CD1c-positive myeloid dendritic cell (primary cell): ENCODE measurements around the gene STAT3.
"Not testable (repeated sequence)": the region's sequence is repeated elsewhere in the genome, so short reads cannot be mapped to it uniquely, and the experiment has no call there.

Source experiments
- DNase-seq: peaks from one replicate; pipeline ENCODE4 v3.0.0-alpha.2; 2016; ENCODE audit errors: extremely low spot score

Gene STAT3

DNA sequence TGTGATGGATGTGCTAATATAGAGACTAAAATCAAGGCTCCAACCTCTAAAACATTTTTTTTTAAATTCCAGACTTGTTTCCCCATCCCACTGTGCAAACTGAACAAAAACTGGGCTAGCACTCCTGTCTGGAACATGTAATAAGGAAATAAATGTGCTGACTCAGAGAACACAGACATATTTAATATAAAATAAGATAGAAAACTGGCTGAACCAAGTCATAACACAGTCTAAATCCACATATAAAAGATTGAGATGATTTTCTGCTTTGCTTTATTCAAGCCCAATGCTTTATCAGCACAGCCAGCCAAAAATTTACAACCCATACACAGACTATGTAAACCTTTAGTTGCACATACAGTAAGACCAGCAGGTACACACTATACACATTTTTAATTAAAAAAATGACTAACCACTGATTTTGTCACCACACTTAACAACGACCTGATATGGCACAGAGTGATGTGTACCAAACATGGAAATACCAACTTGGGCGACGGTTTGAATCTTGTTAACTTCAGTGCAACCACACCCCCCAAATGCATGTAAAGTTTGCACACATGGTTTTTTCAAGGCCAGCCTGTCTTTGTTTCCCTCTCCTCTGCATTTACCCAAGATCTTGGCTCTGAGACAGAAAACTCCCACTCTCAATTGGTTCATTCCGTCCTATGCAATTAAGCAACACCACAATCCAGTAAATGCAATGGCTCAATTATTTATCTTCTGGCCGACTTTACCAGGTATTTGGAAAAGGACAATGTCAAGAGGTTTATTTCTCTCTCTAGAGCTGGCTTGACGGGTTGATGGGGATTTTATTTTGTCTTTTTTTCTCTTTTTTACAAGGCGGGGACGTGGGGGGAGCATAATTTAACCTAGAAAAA is 1.2 kb downstream of the STAT3 start:
- peak; percentile 77 for DNase-seq

DNA sequence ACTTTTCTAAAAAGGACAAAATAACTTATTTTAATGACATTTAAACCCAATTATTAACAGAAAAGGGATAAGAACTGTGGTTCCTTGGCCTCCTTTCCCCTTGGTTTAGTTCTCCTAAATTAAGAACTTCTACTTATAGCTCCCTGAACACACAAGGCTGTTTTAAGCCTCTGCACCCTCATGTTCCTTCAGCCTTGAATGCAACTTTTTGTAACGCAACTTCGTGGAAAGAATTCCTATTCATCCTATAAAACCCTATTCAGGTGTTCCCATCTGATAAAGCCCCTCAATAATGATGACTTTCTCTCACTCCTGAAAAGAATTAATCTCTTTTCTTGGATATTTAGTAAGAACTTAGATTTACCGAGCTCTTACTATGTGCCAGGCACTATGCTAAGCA is 6.3 kb downstream of the STAT3 start:
- no peak for DNase-seq

DNA sequence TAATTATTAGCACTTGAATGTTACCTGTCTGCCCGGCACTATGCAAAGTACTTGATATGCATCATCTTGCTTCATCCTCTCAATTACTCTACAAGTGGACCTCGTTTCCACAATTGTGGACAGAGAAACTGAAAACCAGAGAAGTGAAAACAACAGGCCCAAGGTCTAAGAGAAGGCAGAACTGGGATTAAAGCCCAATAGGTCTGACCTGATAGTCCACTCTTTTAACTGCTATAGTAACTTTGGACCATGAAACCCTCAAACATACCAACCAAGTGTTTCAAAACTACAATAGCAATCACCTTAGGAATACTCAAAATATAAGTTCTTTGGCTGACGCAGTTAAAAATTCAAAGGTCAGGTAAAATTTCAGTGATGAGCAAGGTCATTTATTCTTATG is 7.3 kb downstream of the STAT3 start:
- DNase-seq = no peak

GRCh38 chr17:42378959-42379594 is 9.2 kb downstream of the STAT3 start:
- DNase-seq = peak; percentile 43

DNA sequence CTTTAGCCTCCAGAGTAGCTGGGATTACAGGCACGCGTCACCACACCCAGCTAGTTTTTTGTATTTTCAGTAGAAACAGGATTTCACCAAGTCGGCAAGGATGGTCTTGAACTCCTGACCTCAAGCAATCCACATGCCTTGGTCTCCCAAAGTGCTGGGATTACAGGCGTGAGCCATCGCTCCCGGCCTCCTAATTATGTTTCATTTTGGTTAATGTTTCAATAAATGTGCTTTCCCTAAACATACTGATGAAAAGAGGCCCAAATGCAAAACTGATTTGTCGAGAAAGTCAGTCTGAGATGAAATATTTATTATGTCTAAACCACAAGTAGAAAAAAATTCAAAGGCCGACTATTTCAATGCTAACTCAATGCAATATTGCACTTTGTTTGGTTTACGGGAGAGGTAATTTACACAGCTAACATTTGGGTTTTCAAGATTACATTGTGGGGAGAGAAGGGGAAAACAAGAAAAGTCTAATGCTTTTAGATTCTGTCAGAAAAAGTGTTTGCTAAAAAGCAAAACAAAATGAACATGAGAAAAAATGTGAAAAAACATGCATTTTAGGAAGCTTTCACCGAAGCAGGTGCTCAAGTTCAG is 9.8 kb downstream of the STAT3 start:
- no peak for DNase-seq

DNA sequence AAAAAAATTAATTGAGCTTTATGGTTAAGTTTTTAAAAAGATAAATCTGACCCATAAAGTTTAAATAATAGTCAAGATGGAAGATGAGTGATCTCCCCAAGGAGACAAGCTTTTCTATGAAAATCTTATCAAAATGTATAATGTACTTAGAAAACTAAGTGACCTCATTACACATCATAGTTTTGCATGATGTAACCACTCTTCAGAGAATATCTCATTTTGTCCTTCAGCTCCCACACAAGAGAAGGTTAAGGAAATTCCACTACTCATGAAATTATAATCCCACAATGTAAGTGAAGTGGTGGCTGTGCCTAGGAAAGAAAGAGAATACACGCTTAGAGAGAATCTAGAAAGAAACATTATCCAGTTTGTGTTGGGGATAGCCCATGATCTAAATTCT is 14.3 kb downstream of the STAT3 start:
- no peak for DNase-seq

- DNase-seq = no peak
These were observed 16.1 kb downstream of the STAT3 start for GRCh38 chr17:42372142-42372541.

- peak; percentile 37 for DNase-seq
These were observed 19.3 kb downstream of the STAT3 start for GRCh38 chr17:42368797-42369561.

DNA sequence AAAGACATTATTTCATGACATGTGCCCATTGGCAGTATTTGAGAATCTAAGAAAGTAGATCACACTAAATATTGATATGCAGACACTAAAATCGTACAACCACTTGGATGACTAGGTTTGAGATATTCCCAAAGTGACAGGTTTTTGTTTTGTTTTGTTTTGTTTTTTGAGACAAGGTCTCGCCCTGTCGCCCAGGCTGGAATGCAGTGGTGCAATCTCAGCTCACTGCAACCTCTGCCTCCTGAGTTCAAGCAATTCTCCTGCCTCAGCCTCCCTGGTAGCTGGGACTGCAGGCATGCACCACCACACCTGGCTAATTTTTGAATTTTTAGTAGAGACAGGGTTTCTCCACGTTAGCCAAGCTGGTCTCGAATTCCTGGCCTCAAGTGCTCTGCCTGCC is 19.9 kb downstream of the STAT3 start:
- not testable (repeated sequence) for DNase-seq

DNA sequence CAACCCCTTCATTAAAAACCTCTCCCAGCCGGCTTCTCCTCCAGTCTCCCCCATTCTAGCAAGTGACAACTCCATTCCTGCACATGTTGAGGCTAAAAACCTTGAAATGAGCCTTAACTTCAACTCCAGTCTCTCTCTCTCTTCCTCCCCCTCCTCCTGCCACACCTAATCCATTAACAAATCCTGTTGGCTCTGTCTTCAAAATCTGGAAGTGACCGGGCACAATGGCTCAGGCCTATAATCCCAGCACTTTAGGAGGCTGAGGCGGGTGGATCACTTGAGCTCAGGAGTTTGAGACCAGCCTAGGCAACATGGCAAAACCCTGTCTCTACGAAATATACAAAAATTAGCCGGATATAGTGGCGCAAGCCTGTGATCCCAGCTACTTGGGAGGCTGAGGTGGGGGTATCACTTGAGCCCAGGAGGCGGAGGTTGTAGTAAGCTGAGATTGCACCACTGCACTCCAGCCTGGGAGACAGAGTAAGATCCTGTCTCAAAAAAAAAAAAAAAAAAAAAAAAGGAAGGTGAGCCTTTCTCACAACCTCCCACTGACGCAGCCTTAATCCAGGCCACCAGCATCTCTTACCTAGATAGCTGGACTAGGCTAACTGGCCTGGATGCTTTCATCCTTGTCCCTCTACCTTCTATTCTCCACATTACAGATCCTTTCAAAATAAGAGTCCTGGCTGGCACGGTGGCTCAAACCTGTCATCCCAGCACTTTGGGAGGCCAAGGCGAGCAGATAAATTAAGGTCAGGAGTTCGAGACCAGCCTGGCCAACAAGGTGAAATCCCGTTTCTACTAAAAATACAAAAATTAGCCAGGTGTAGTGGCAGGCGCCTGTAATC is 21.8 kb downstream of the STAT3 start:
- peak; percentile 38 for DNase-seq

- peak; percentile 28 for DNase-seq
These were observed 23.1 kb downstream of the STAT3 start for GRCh38 chr17:42365136-42365535.

DNA sequence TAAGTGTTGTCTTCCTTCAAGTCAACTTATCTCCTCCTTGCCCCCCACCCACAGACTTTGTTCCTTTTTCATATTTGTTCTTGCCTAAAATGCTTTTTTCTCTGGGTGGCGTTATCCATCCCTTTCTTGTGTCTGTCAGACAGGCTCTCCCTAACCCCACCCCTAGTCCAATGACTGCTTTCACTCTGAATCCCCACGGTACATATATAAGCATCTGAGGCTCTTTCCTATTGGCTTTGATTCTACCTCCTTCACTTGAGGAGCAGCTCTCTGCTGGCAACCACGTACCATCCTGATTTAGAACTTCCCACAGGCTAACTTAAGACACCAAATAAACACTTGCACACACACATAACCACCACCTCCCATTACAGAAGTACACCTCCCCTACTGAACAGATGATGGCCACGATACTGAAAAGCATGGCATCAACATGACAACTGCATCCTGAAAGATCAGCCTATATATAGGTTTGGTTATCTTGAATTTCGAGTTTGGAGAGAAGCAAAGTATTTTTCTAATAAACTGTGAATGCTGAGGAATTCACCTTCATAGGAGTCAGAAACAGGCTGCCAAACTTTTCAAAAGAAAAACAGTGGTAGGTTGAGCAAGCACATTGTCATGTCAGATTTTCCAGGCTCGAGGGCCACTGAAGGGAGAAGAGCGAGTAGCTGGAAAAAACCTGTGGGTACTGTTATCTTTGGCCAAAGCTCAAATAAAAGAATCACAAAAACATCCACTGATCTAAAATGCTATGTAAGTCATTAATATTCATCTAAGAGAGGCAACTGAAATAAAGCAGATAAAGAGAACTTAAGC is 24.3 kb downstream of the STAT3 start:
- DNase-seq = no peak

- DNase-seq = no peak
These were observed 25.0 kb downstream of the STAT3 start for GRCh38 chr17:42363231-42363630.

DNA sequence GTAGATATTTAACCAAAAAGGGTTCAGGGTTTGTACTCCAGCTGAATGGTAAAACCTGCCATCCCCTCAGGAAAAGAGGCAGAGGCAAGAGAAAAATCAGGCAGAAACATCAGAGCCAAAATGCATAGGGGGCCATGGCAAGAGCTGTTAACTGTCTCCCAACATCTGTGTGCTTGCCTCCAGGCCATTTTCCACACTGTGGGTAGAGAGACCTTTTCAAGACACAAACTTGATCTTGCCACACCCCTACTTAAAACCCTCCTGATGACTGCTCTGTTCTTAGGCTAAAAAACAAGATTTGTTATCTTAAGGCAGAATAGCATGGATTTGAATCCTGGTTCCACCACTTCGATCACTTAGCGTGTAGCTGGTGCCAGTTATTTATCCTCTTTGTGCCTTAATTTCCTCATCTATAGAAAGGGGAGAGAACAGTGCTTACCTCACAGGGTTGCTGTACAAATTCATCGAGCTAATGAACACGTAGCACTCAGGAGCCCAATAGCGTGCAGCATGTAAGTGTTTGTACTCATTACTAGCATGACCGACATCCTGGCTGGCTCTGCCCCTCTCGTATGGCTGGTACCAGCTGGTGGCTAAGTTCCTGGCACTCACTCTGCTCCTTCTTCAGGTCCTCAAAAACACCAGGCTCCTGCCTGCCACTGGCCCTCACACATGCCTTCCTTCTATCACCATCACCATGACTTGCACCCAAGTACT is 25.8 kb downstream of the STAT3 start:
- DNase-seq = no peak

- DNase-seq = no peak
These were observed 26.5 kb downstream of the STAT3 start for GRCh38 chr17:42361781-42362186.

GRCh38 chr17:42360388-42360787 is 27.9 kb downstream of the STAT3 start:
- DNase-seq = not testable (repeated sequence)

DNA sequence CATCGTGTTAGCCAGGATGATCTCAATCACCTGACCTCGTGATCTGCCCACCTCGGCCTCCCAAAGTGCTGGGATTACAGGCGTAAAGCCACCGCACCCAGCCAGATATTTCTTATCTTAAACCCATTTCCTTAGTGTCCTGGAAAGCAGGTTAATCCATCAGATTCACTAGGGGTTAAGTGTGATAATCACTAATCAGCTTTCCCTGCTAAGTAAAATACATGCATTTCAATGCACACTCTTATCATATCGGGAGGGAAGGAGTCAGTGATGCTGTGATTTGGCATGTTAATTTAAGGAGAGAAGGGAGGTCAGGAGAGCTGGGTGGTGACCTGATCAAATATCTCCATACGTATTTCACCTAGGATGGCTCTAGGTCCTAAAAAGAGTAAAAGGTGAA is 29.1 kb downstream of the STAT3 start:
- DNase-seq = no peak

- peak; percentile 29 for DNase-seq
These were observed 29.8 kb downstream of the STAT3 start for GRCh38 chr17:42358434-42358833.

DNA sequence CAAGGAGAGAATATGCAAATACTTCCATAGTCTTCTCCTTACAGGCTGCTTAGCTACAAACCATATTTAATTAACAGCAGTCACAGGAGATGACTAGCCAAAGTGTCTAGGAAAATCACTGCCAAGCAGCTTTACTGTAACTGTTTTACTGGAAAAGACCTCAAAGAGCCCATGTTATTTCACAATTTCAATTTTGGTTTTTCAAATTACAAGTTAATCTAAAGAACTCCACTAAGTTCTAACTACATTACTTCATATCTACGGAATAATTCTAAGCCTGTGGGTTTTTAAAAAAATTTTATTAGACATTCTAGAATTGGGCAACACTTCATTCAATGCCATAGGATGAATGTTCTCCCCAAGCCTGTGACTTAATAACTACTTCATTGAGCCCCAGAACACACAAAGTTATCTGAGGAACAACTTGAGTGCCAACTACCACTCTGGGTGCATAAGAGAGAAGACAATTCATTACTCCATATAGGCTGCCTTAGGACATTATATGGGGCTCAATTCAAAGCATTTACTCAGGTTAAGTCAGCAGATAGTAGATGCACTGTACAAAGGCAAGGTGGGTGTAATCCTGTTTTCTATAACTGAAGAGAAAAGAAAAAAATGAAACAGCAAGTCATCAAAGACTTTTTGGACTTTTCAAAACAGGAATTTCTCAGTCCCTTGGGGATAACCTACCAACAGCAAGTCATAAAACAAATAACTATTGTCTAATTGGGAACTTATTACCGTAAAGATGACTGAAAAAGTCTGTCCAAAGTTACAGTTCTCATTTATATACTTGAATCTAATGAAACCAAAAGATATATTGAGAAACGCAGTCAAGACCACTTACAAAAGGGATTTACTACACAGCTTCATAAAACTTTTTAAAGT is 33.0 kb downstream of the STAT3 start:
- DNase-seq = no peak
